ENCODE results near the gene ALOX5.

ALOX5 gene

GRCh38 chr10:45423976-45424499, 50.0 kb downstream of the ALOX5 start:
- Histone ChIP-seq H3K4me1 (ENCODE audit: control insufficient read depth, insufficient read depth, low read length) (no peaks in the 10 kb centered on the region), H3K27ac (ENCODE audit: insufficient read depth, low read depth, low read length, poor library complexity, severe bottlenecking) (no peak overlapping the region), H3K9me3 (ENCODE audit: control insufficient read depth, low read length) (no peaks in the 10 kb centered on the region), H3K27me3 (ENCODE audit: control insufficient read depth, insufficient read depth, low read length, poor library complexity, severe bottlenecking) (no peaks in the 10 kb centered on the region), H3K36me3 (ENCODE audit: control insufficient read depth, insufficient read depth, low read length) (no peaks in the 10 kb centered on the region), H3K4me3 (ENCODE audit: insufficient read depth, low read depth, low read length) (no peak overlapping the region)
- 92 to 93% methylated on average over 7 of the region's 7 CpGs for WGBS, 2 experiments

GRCh38 chr10:45424668-45425404, 50.8 kb downstream of the ALOX5 start:
- no peaks in the 10 kb centered on the region for H3K4me1 ChIP-seq (ENCODE audit: control insufficient read depth, insufficient read depth, low read length)
- WGBS, 2 experiments: 90% methylated on average over 15 of the region's 15 CpGs
- H3K4me3 ChIP-seq (ENCODE audit: insufficient read depth, low read depth, low read length): no peak overlapping the region
- no peaks in the 10 kb centered on the region for H3K27me3 ChIP-seq (ENCODE audit: control insufficient read depth, insufficient read depth, low read length, poor library complexity, severe bottlenecking)
- no peak overlapping the region for H3K27ac ChIP-seq (ENCODE audit: insufficient read depth, low read depth, low read length, poor library complexity, severe bottlenecking)
- no peaks in the 10 kb centered on the region for H3K36me3 ChIP-seq (ENCODE audit: control insufficient read depth, insufficient read depth, low read length)
- H3K9me3 ChIP-seq (ENCODE audit: control insufficient read depth, low read length): no peaks in the 10 kb centered on the region

GRCh38 chr10:45425621-45426563, 51.9 kb downstream of the ALOX5 start:
- no peaks in the 10 kb centered on the region for H3K27me3 ChIP-seq (ENCODE audit: control insufficient read depth, insufficient read depth, low read length, poor library complexity, severe bottlenecking)
- WGBS, 2 experiments: 89% methylated on average over 10 of the region's 10 CpGs
- no peaks in the 10 kb centered on the region for H3K9me3 ChIP-seq (ENCODE audit: control insufficient read depth, low read length)
- H3K4me1 ChIP-seq (ENCODE audit: control insufficient read depth, insufficient read depth, low read length): no peaks in the 10 kb centered on the region
- H3K4me3 ChIP-seq (ENCODE audit: insufficient read depth, low read depth, low read length): no peak overlapping the region
- H3K27ac ChIP-seq (ENCODE audit: insufficient read depth, low read depth, low read length, poor library complexity, severe bottlenecking): no peak overlapping the region
- H3K36me3 ChIP-seq (ENCODE audit: control insufficient read depth, insufficient read depth, low read length): no peaks in the 10 kb centered on the region

GRCh38 chr10:45427262-45427969, 53.4 kb downstream of the ALOX5 start:
- Histone ChIP-seq H3K4me3 (ENCODE audit: insufficient read depth, low read depth, low read length) (no peak overlapping the region), H3K9me3 (ENCODE audit: control insufficient read depth, low read length) (no peaks in the 10 kb centered on the region), H3K36me3 (ENCODE audit: control insufficient read depth, insufficient read depth, low read length) (no peaks in the 10 kb centered on the region), H3K27me3 (ENCODE audit: control insufficient read depth, insufficient read depth, low read length, poor library complexity, severe bottlenecking) (no peaks in the 10 kb centered on the region), H3K4me1 (ENCODE audit: control insufficient read depth, insufficient read depth, low read length) (no peaks in the 10 kb centered on the region), H3K27ac (ENCODE audit: insufficient read depth, low read depth, low read length, poor library complexity, severe bottlenecking) (no peak overlapping the region)
- WGBS, 2 experiments: 94% methylated on average over 50 of the region's 50 CpGs

- H3K4me3 ChIP-seq (ENCODE audit: insufficient read depth, low read depth, low read length): no peak overlapping the region
- H3K4me1 ChIP-seq (ENCODE audit: control insufficient read depth, insufficient read depth, low read length): no peaks in the 10 kb centered on the region
- 86 to 88% methylated on average over 14 to 16 of the region's 16 CpGs for WGBS, 2 experiments
- H3K9me3 ChIP-seq (ENCODE audit: control insufficient read depth, low read length): no peaks in the 10 kb centered on the region
- H3K36me3 ChIP-seq (ENCODE audit: control insufficient read depth, insufficient read depth, low read length): no peaks in the 10 kb centered on the region
- no peak overlapping the region for H3K27ac ChIP-seq (ENCODE audit: insufficient read depth, low read depth, low read length, poor library complexity, severe bottlenecking)
- no peaks in the 10 kb centered on the region for H3K27me3 ChIP-seq (ENCODE audit: control insufficient read depth, insufficient read depth, low read length, poor library complexity, severe bottlenecking)
Observed at GRCh38 chr10:45427970-45428366, 54.0 kb downstream of the ALOX5 start.

- no peak overlapping the region for H3K4me3 ChIP-seq (ENCODE audit: insufficient read depth, low read depth, low read length)
- H3K36me3 ChIP-seq (ENCODE audit: control insufficient read depth, insufficient read depth, low read length): no peaks in the 10 kb centered on the region
- no peak overlapping the region for H3K27ac ChIP-seq (ENCODE audit: insufficient read depth, low read depth, low read length, poor library complexity, severe bottlenecking)
- 93 to 94% methylated on average over 10 of the region's 10 CpGs for WGBS, 2 experiments
- H3K27me3 ChIP-seq (ENCODE audit: control insufficient read depth, insufficient read depth, low read length, poor library complexity, severe bottlenecking): no peaks in the 10 kb centered on the region
- H3K9me3 ChIP-seq (ENCODE audit: control insufficient read depth, low read length): no peaks in the 10 kb centered on the region
- peaks cover 3% of the 10 kb centered on the region for H3K4me1 ChIP-seq (ENCODE audit: control insufficient read depth, insufficient read depth, low read length)
Observed at GRCh38 chr10:45428611-45429510, 54.8 kb downstream of the ALOX5 start.

- Histone ChIP-seq H3K9me3 (ENCODE audit: control insufficient read depth, low read length) (no peaks in the 10 kb centered on the region), H3K27ac (ENCODE audit: insufficient read depth, low read depth, low read length, poor library complexity, severe bottlenecking) (no peak overlapping the region), H3K4me1 (ENCODE audit: control insufficient read depth, insufficient read depth, low read length) (peaks cover 3% of the 10 kb centered on the region), H3K27me3 (ENCODE audit: control insufficient read depth, insufficient read depth, low read length, poor library complexity, severe bottlenecking) (no peaks in the 10 kb centered on the region), H3K36me3 (ENCODE audit: control insufficient read depth, insufficient read depth, low read length) (no peaks in the 10 kb centered on the region), H3K4me3 (ENCODE audit: insufficient read depth, low read depth, low read length) (no peak overlapping the region)
- WGBS, 2 experiments: 85 to 86% methylated on average over 2 of the region's 2 CpGs
Observed at GRCh38 chr10:45429790-45430189, 55.8 kb downstream of the ALOX5 start.

- no peaks in the 10 kb centered on the region for H3K27me3 ChIP-seq (ENCODE audit: control insufficient read depth, insufficient read depth, low read length, poor library complexity, severe bottlenecking)
- H3K36me3 ChIP-seq (ENCODE audit: control insufficient read depth, insufficient read depth, low read length): no peaks in the 10 kb centered on the region
- WGBS, 2 experiments: 95 to 98% methylated on average over 2 of the region's 2 CpGs
Observed at GRCh38 chr10:45432113-45432512, 58.1 kb downstream of the ALOX5 start.

GRCh38 chr10:45432700-45433472, 58.9 kb downstream of the ALOX5 start:
- 90 to 91% methylated on average over 15 of the region's 15 CpGs for WGBS, 2 experiments
- Histone ChIP-seq H3K4me3 (ENCODE audit: insufficient read depth, low read depth, low read length) (no peak overlapping the region), H3K27ac (ENCODE audit: insufficient read depth, low read depth, low read length, poor library complexity, severe bottlenecking) (no peak overlapping the region), H3K9me3 (ENCODE audit: control insufficient read depth, low read length) (no peaks in the 10 kb centered on the region), H3K4me1 (ENCODE audit: control insufficient read depth, insufficient read depth, low read length) (peaks cover 3% of the 10 kb centered on the region), H3K27me3 (ENCODE audit: control insufficient read depth, insufficient read depth, low read length, poor library complexity, severe bottlenecking) (no peaks in the 10 kb centered on the region), H3K36me3 (ENCODE audit: control insufficient read depth, insufficient read depth, low read length) (no peaks in the 10 kb centered on the region)

More at GRCh38 chr10:45432113-45432512, 58.1 kb downstream of the ALOX5 start:
- Histone ChIP-seq H3K4me3 (ENCODE audit: insufficient read depth, low read depth, low read length) (no peak overlapping the region), H3K9me3 (ENCODE audit: control insufficient read depth, low read length) (no peaks in the 10 kb centered on the region), H3K27ac (ENCODE audit: insufficient read depth, low read depth, low read length, poor library complexity, severe bottlenecking) (no peak overlapping the region), H3K4me1 (ENCODE audit: control insufficient read depth, insufficient read depth, low read length) (peaks cover 3% of the 10 kb centered on the region)

All from ectodermal cell (in vitro differentiated cells).